ENCODE results near the gene IPPK.

GRCh38 chr9:92592537-92592936 lies 77.4 kb downstream of the IPPK start:
- TF ChIP-seq CTCF (conservative IDR thresholded peaks at IDR 0.05 in 1 of 2, IDR thresholded peaks at IDR 0.05 in 1 of 2; ENCODE audit: extremely low read depth in 1 of 2, insufficient read depth in 1 of 2, low read depth in 1 of 2, low read length in 2 of 2) (no peak), EZH2 (IDR thresholded peaks at IDR 0.05; ENCODE audit: borderline replicate concordance, low read length) (no peak)
